Endothelial cell of umbilical vein (primary cell): ENCODE data around the gene GRM4. TPM values are rescaled to one million over a fixed set of nuclear protein-coding genes. Genes with fewer than 3 reads are reported as not detected.

Experiments
- BruUV-seq: library from RNA; stranded (reverse); fragments of 400-500 nt; replicated peaks from 2 replicates; lab custom pipeline; 2021; lab: Mats Ljungman, UMichigan
- CTCF ChIA-PET: fragments of 300-600, 350-600 bp; sonication (Branson Sonifier 250); formaldehyde crosslinking; loops from one replicate; lab custom pipeline; 2021; ENCODE audit warnings: antibody characterized with exemption, inconsistent platforms; lab: Charles Lee
- POLR2A ChIA-PET: fragments of 300-600, 350-600 bp; sonication (Branson Sonifier 250); formaldehyde crosslinking; loops from one replicate; lab custom pipeline; 2021; ENCODE audit warnings: antibody characterized with exemption, inconsistent platforms; lab: Charles Lee
- DNase-seq: peaks from one replicate; pipeline ENCODE4 v3.0.0-alpha.2; 2011; ENCODE audit warnings: low read depth, low spot score
- FAIRE-seq: peaks from 2 replicates; lab custom pipeline; 2011; peaks lifted over from hg19 to GRCh38; lab: Jason Lieb, UNC
- H2AFZ ChIP-seq: 2 replicates; pipeline ENCODE4 v1.6.0; 2012; ENCODE audit warnings: low read depth, low read length, control low read depth, inconsistent platforms
- H3K27ac ChIP-seq: 2 replicates; pipeline ENCODE4 v1.5.1; 2011; ENCODE audit warnings: low read depth, mild to moderate bottlenecking, control low read depth, low read length, moderate library complexity; ENCODE audit not compliant: insufficient read depth
- H3K27me3 ChIP-seq, 2 experiments: 2 replicates each; pipeline versions ENCODE4 v1.6.0 to v1.6.1; 2011; ENCODE audit warnings: low read length in 2 of 2, mixed read lengths in 1 of 2; ENCODE audit not compliant: control insufficient read depth in 2 of 2, insufficient read depth in 2 of 2
- H3K36me3 ChIP-seq, 2 experiments: 2 replicates in 1 of 2; 3 replicates in 1 of 2; pipeline ENCODE4 v1.5.1; 2011; ENCODE audit warnings: low read length in 2 of 2, mild to moderate bottlenecking in 1 of 2, moderate library complexity in 1 of 2; ENCODE audit not compliant: control insufficient read depth in 2 of 2, insufficient read depth in 2 of 2; ENCODE audit errors: extremely low read depth in 1 of 2
- H3K4me1 ChIP-seq: 3 replicates; pipeline ENCODE4 v1.5.1; 2011; ENCODE audit warnings: mild to moderate bottlenecking, low read length; ENCODE audit not compliant: control insufficient read depth, insufficient read depth; ENCODE audit errors: extremely low read depth
- H3K4me2 ChIP-seq: 2 replicates; pipeline ENCODE4 v1.6.1; 2011; ENCODE audit warnings: low read length, control low read depth, mixed read lengths; ENCODE audit not compliant: insufficient read depth
- H3K4me3 ChIP-seq, 3 experiments: fragments of 200-600 bp in 1 of 3; sonication (generic), shearing (Covaris generic) in 1 of 3; replicated peaks in 1 of 3; 2 replicates each; pipeline ENCODE4 v1.5.1; 2011 to 2016; ENCODE audit warnings: control low read depth in 3 of 3, low read length in 3 of 3, mild to moderate bottlenecking in 2 of 3, inconsistent platforms in 1 of 3, low read depth in 1 of 3, moderate library complexity in 1 of 3; ENCODE audit not compliant: insufficient read depth in 1 of 3
- H3K79me2 ChIP-seq: 2 replicates; pipeline ENCODE4 v1.6.0; 2012; ENCODE audit warnings: low read length, inconsistent platforms; ENCODE audit not compliant: control insufficient read depth, insufficient read depth
- H3K9ac ChIP-seq: replicated peaks from 2 replicates; pipeline ENCODE3; 2011; ENCODE audit warnings: low read length, control low read depth; ENCODE audit not compliant: insufficient read depth; ENCODE audit errors: extremely low read depth
- H3K9me1 ChIP-seq: replicated peaks from 3 replicates; pipeline ENCODE4 v1.6.0; 2011; ENCODE audit warnings: mild to moderate bottlenecking, low read length; ENCODE audit not compliant: control insufficient read depth, insufficient read depth; ENCODE audit errors: extremely low read depth
- H3K9me3 ChIP-seq: replicated peaks from 2 replicates; pipeline ENCODE4 v1.5.1; 2012; ENCODE audit warnings: low read length, inconsistent platforms; ENCODE audit not compliant: control insufficient read depth, insufficient read depth
- H4K20me1 ChIP-seq: replicated peaks from 2 replicates; pipeline ENCODE3; 2011; ENCODE audit warnings: mild to moderate bottlenecking, low read length; ENCODE audit not compliant: control insufficient read depth, insufficient read depth; ENCODE audit errors: extremely low read depth
- EZH2 ChIP-seq: IDR thresholded peaks from 2 replicates; pipeline ENCODE4 v1.6.1; 2012; ENCODE audit warnings: borderline replicate concordance, low read depth, mild to moderate bottlenecking, moderate library complexity, low read length, inconsistent platforms; ENCODE audit not compliant: severe bottlenecking
- FOS ChIP-seq: IDR thresholded peaks from 2 replicates; pipeline ENCODE4 v1.6.1; 2011; ENCODE audit warnings: mild to moderate bottlenecking, low read length, moderate library complexity, borderline replicate concordance; ENCODE audit not compliant: insufficient read depth
- GATA2 ChIP-seq: IDR thresholded peaks from 2 replicates; pipeline ENCODE4 v1.7.0; 2011; ENCODE audit warnings: low read depth, mild to moderate bottlenecking, moderate library complexity, mixed read lengths, low read length; ENCODE audit not compliant: insufficient read length, insufficient read depth
- JUN ChIP-seq: IDR thresholded peaks from 2 replicates; pipeline ENCODE4 v1.6.1; 2011; ENCODE audit warnings: borderline replicate concordance, low read depth; ENCODE audit not compliant: insufficient read length, insufficient read depth
- MYC ChIP-seq: IDR thresholded peaks from one replicate; pipeline ENCODE4 v1.6.1; 2011; ENCODE audit warnings: mild to moderate bottlenecking, low read depth, low read length
- POLR2A ChIP-seq: IDR thresholded peaks from 2 replicates; pipeline ENCODE4 v1.6.1; 2012; ENCODE audit warnings: low read depth, mild to moderate bottlenecking, control low read depth, low read length
- POLR2AphosphoS5 ChIP-seq: IDR thresholded peaks from 2 replicates; pipeline ENCODE4 v1.6.1; 2012; ENCODE audit warnings: low read depth, mild to moderate bottlenecking, control low read depth, low read length, moderate library complexity; ENCODE audit not compliant: insufficient read depth
- dilution Hi-C: fragments of 300-500 bp; cut with MboI; formaldehyde crosslinking; loops from one replicate; pipeline ENCODE4 v1.15.0; 2019; ENCODE audit warnings: low sequenced_read_pairs; ENCODE audit not compliant: extremely low pct_ligation_motif_present
- intact Hi-C: fragments of 100-400 bp; cut with micrococcal nuclease; formaldehyde crosslinking; loops from one replicate; pipeline ENCODE4 v1.10.0; 2022
- polyA plus RNA-seq, 4 experiments: library from polyadenylated mRNA; depleted of rRNA in 3 of 4; stranded (reverse) in 3 of 4; unstranded in 1 of 4; fragments of >200 nt; gene quantifications; 2 replicates each; pipeline versions ENCODE4 v1.2.1 to v1.2.3, GENCODE V29; 2011 to 2012; ENCODE audit warnings: missing spikeins in 1 of 4
- total RNA-seq: library from RNA; stranded (reverse); gene quantifications from 2 replicates; pipeline ENCODE4 v1.2.3, GENCODE V29; 2021
- TF ChIP-seq, protein P1 (sequence below), 2 donors: IDR thresholded peaks; 1 replicate in 1 of 2; 2 replicates in 1 of 2; pipeline ENCODE4 v1.5.1; 2011; ENCODE audit warnings: low read length in 2 of 2, mild to moderate bottlenecking in 2 of 2, moderate library complexity in 2 of 2, control low read depth in 1 of 2, inconsistent platforms in 1 of 2, low read depth in 1 of 2; ENCODE audit not compliant: insufficient read depth in 1 of 2; ENCODE audit errors: extremely low read depth in 1 of 2
- TF ChIP-seq, protein P2 (sequence below): IDR thresholded peaks from 2 replicates; pipeline ENCODE4 v1.6.1; 2011; ENCODE audit not compliant: insufficient read depth, insufficient read length

Gene GRM4
- total and polyA plus RNA-seq, 2 donors (not counting 3 experiments of a cell fraction or from before 2014, with no cell fraction given), result 0.03 TPM; not detected in 1

DNA sequence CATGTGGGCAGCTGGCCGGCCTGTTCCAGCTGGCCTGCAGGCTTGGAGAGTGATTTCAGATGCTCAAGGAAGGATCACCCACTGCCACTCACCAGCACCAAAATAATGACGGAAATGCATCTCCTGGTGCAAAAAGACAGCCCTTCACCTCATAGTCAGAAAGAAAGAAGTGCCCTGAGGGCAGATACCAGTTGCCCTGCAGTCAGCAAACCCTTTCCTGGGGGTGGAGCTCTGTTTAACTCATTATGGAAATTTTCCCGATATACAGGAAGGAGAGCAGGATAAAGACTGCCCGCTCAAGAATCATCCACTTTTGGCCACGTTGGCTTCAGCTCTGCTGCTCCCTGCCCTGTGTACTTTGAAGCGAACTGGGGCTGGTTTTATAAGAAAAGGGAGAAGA is 127.9 kb downstream of the GRM4 start:
- no peaks in the 10 kb centered on the region for H3K27me3 ChIP-seq
- H3K9ac ChIP-seq, result no peak overlapping the region
- H2AFZ ChIP-seq, result no peak overlapping the region
- dilution Hi-C loops, result no loop called here
- H3K4me3 ChIP-seq, result no peak overlapping the region
- no peaks in the 10 kb centered on the region for H4K20me1 ChIP-seq
- no peaks in the 10 kb centered on the region for H3K4me1 ChIP-seq
- no TSS peak for BruUV-seq
- no peaks in the 10 kb centered on the region for H3K36me3 ChIP-seq
- no peak overlapping the region for H3K27ac ChIP-seq
- TF ChIP-seq JUN (no peak), GATA2 (no peak), POLR2A (no peak), POLR2AphosphoS5 (no peak), MYC (no peak), FOS (no peak), EZH2 (no peak)
- TF ChIP-seq, protein P1, sequence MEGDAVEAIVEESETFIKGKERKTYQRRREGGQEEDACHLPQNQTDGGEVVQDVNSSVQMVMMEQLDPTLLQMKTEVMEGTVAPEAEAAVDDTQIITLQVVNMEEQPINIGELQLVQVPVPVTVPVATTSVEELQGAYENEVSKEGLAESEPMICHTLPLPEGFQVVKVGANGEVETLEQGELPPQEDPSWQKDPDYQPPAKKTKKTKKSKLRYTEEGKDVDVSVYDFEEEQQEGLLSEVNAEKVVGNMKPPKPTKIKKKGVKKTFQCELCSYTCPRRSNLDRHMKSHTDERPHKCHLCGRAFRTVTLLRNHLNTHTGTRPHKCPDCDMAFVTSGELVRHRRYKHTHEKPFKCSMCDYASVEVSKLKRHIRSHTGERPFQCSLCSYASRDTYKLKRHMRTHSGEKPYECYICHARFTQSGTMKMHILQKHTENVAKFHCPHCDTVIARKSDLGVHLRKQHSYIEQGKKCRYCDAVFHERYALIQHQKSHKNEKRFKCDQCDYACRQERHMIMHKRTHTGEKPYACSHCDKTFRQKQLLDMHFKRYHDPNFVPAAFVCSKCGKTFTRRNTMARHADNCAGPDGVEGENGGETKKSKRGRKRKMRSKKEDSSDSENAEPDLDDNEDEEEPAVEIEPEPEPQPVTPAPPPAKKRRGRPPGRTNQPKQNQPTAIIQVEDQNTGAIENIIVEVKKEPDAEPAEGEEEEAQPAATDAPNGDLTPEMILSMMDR (IDR thresholded peaks at IDR 0.05; ENCODE audit: extremely low read depth in 1 of 2, insufficient read depth in 1 of 2, low read depth in 1 of 2, low read length in 2 of 2), result no peak
- TF ChIP-seq, protein P2, sequence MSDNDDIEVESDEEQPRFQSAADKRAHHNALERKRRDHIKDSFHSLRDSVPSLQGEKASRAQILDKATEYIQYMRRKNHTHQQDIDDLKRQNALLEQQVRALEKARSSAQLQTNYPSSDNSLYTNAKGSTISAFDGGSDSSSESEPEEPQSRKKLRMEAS, result no peak
- ChIA-PET POLR2A (no interaction called here), CTCF (interaction anchor here (1.6 kb wide), 1 partner anchor 247 kb away, joined by 5 read pairs; no protein-coding TSS in a partner anchor)
- no peaks in the 10 kb centered on the region for H3K79me2 ChIP-seq
- intact Hi-C loops, result no loop called here
- no peaks in the 10 kb centered on the region for H3K9me1 ChIP-seq
- FAIRE-seq, result no peak
- H3K9me3 ChIP-seq, result no peaks in the 10 kb centered on the region
- H3K4me2 ChIP-seq, result no peak overlapping the region
- no peak for DNase-seq
